ENCODE measurements around the gene CDK17. TPM values are rescaled to one million over a fixed set of nuclear protein-coding genes. Genes with fewer than 3 reads are reported as not detected.

CDK17 gene
- total RNA-seq, 1 donor from 2014 or later = 46.7 TPM

GRCh38 chr12:96256672-96257361, 143.4 kb downstream of the CDK17 start:
- Mint-ChIP-seq H3K27ac (ENCODE audit: unreplicated experiment) (no peak overlapping the region), H3K9me3 (ENCODE audit: unreplicated experiment) (peaks cover 2% of the 10 kb centered on the region), H3K27me3 (ENCODE audit: unreplicated experiment) (peaks cover 2% of the 10 kb centered on the region), H3K36me3 (ENCODE audit: unreplicated experiment) (peaks cover 4% of the 10 kb centered on the region), H3K4me3 (ENCODE audit: unreplicated experiment) (no peak overlapping the region), H3K4me1 (ENCODE audit: low read depth, unreplicated experiment) (peaks cover 2% of the 10 kb centered on the region)
- no peak for DNase-seq
- no peak for TF ChIP-seq CTCF (IDR thresholded peaks at IDR 0.05; ENCODE audit: partially characterized antibody, unreplicated experiment)

DNA sequence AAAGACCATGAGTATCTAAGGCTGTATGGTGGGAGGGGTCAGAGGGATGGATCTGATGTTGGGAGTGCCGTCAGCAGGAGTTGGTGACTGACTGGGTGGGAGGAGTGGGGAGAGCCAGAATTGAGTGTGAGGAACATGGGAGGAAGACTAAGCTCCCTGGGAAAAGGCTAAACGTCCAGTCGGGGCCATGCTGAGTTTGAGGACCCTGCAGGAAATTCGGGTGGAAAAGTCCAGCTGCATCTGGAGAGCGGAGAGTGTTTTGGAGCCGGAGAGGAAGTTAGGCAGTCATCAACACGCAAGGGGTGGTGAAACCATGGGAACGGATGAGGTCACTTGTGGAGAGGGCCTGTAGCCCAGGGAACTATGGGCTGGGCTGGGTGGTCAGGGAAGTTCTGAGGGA, 145.2 kb downstream of the CDK17 start:
- peaks cover 6% of the 10 kb centered on the region for H3K27me3 Mint-ChIP-seq (ENCODE audit: unreplicated experiment)
- no peak overlapping the region for H3K4me3 Mint-ChIP-seq (ENCODE audit: unreplicated experiment)

GRCh38 chr12:96250119-96250685, 150.0 kb downstream of the CDK17 start:
- Mint-ChIP-seq H3K36me3 (ENCODE audit: unreplicated experiment) (peaks cover 17% of the 10 kb centered on the region), H3K4me1 (ENCODE audit: low read depth, unreplicated experiment) (peaks cover 11% of the 10 kb centered on the region), H3K27ac (ENCODE audit: unreplicated experiment) (no peak overlapping the region), H3K9me3 (ENCODE audit: unreplicated experiment) (peaks cover 7% of the 10 kb centered on the region), H3K27me3 (ENCODE audit: unreplicated experiment) (peaks cover 3% of the 10 kb centered on the region), H3K4me3 (ENCODE audit: unreplicated experiment) (no peak overlapping the region)
- no peak for TF ChIP-seq CTCF (IDR thresholded peaks at IDR 0.05; ENCODE audit: partially characterized antibody, unreplicated experiment)
- no peak for DNase-seq

More for the DNA sequence above, 145.2 kb downstream of the CDK17 start:
- no peak for DNase-seq
- peaks cover 17% of the 10 kb centered on the region for H3K36me3 Mint-ChIP-seq (ENCODE audit: unreplicated experiment)
- H3K4me1 Mint-ChIP-seq (ENCODE audit: low read depth, unreplicated experiment) = peaks cover 2% of the 10 kb centered on the region
- peaks cover 2% of the 10 kb centered on the region for H3K9me3 Mint-ChIP-seq (ENCODE audit: unreplicated experiment)
- no peak for TF ChIP-seq CTCF (IDR thresholded peaks at IDR 0.05; ENCODE audit: partially characterized antibody, unreplicated experiment)
- no peak overlapping the region for H3K27ac Mint-ChIP-seq (ENCODE audit: unreplicated experiment)

DNA sequence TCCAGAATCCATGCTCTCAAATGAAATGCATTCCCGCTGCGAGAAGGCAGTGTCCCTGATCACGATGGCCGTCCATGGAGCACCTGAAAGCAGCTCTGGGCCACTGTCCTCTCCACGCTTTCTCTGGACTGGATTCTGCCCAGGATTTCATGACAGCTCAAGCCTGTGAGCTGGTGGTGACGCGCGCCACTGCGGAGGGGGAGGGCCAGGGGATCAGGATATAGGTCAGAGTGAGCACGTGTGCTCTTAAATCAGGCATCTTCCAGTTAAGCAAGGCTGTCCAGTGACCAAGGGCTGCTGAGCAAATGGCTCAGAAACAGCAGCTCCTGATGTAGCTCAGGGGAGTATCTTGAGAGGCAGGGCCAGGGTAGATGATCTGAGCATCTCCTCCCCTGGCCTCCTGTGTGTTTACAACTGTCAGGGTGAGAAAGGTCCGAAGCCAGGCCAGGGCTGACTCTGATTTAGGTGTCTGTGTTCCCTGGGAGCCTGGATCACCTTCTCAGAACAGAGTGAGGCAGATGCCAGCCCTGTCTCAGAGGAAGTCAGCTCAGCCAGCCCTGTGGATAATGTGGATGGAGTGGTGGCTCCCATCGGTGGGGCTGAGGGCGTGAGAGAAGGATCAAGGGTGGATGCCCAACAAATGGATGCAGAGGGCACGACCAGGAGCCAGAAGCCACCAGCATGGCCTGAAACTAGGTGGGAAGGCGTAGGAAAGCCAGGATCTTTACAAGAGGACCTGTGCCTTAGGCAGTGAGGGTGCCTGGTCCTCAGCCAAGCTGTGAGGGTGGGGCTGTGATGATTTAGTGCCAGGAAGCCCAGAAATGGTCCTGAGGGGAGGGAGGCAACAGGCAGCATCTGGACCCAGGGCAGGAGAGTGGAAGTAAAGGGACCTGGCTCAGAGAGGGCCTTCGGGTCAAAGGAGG, 150.8 kb downstream of the CDK17 start:
- H3K4me3 Mint-ChIP-seq (ENCODE audit: unreplicated experiment) = no peak overlapping the region
- H3K27ac Mint-ChIP-seq (ENCODE audit: unreplicated experiment) = peak overlapping the region; percentile 29
- no peak for DNase-seq
- TF ChIP-seq CTCF (IDR thresholded peaks at IDR 0.05; ENCODE audit: partially characterized antibody, unreplicated experiment) = no peak
- H3K27me3 Mint-ChIP-seq (ENCODE audit: unreplicated experiment) = peaks cover 3% of the 10 kb centered on the region
- peaks cover 13% of the 10 kb centered on the region for H3K36me3 Mint-ChIP-seq (ENCODE audit: unreplicated experiment)
- H3K4me1 Mint-ChIP-seq (ENCODE audit: low read depth, unreplicated experiment) = peaks cover 11% of the 10 kb centered on the region
- H3K9me3 Mint-ChIP-seq (ENCODE audit: unreplicated experiment) = peaks cover 5% of the 10 kb centered on the region

Measured in glutamatergic neuron (in vitro differentiated cells).